HUDEP-2 (cell line): Measurements from ENCODE around the gene PAPSS1.

Source experiments
- DNase-seq, 76 experiments: peaks; one replicate each; lab custom pipeline; 2025; ENCODE audit not compliant: unreplicated experiment in 76 of 76; lab: John Stamatoyannopoulos, UW

Gene PAPSS1

GRCh38 chr4:107719922-107720722 is at the start of gene PAPSS1:
Gene PAPSS1, minus strand, starts transcription at chr4:107720234. Its CDS starts 55 bp downstream, at chr4:107720179.
- DNase-seq: peak; percentile 10 to 95 (median 88)

- peak in 1 of 76 experiments; percentile 3 for DNase-seq
Measured at GRCh38 chr4:107760281-107760947, 40.4 kb upstream of the PAPSS1 start.

- DNase-seq: peak in 5 of 76 experiments; percentile 2 to 20 (median 3)
Measured at GRCh38 chr4:107757864-107758476, 37.9 kb upstream of the PAPSS1 start.

GRCh38 chr4:107757283-107757682 is 37.2 kb upstream of the PAPSS1 start:
- no peak for DNase-seq

GRCh38 chr4:107755841-107756356 is 35.9 kb upstream of the PAPSS1 start:
- DNase-seq: no peak

GRCh38 chr4:107751670-107752069 is 31.6 kb upstream of the PAPSS1 start:
- no peak for DNase-seq

GRCh38 chr4:107747748-107748486 is 27.9 kb upstream of the PAPSS1 start:
- DNase-seq: no peak

GRCh38 chr4:107746161-107746560 is 26.1 kb upstream of the PAPSS1 start:
- no peak for DNase-seq

GRCh38 chr4:107744532-107744931 is 24.5 kb upstream of the PAPSS1 start:
- no peak for DNase-seq

- DNase-seq: no peak
Measured at GRCh38 chr4:107743532-107743931, 23.5 kb upstream of the PAPSS1 start.

- no peak for DNase-seq
Measured at GRCh38 chr4:107742791-107743190, 22.8 kb upstream of the PAPSS1 start.

- no peak for DNase-seq
Measured at GRCh38 chr4:107742196-107742595, 22.2 kb upstream of the PAPSS1 start.

GRCh38 chr4:107740950-107741701 is 21.1 kb upstream of the PAPSS1 start:
- no peak for DNase-seq

- peak in 3 of 76 experiments; percentile 3 to 15 (median 13) for DNase-seq
Measured at GRCh38 chr4:107740381-107740780, 20.3 kb upstream of the PAPSS1 start.

- no peak for DNase-seq
Measured at GRCh38 chr4:107737450-107737849, 17.4 kb upstream of the PAPSS1 start.

- DNase-seq: peak in 26 of 76 experiments; percentile 0 to 61 (median 15)
Measured at GRCh38 chr4:107736924-107737448, 17.0 kb upstream of the PAPSS1 start.

GRCh38 chr4:107736037-107736436 is 16.0 kb upstream of the PAPSS1 start:
- DNase-seq: no peak

- peak in 1 of 76 experiments; percentile 10 for DNase-seq
Measured at GRCh38 chr4:107734120-107734519, 14.1 kb upstream of the PAPSS1 start.

- no peak for DNase-seq
Measured at GRCh38 chr4:107733431-107733925, 13.4 kb upstream of the PAPSS1 start.
